HG03159 (cell line): ENCODE results near the gene JAZF1.

Experiments used
- ATAC-seq: cut with Tn5 transposase; IDR thresholded peaks from one replicate; pipeline ENCODE4 v1.9.1; 2021; ENCODE audit warnings: mild to moderate bottlenecking, moderate library complexity; ENCODE audit not compliant: unreplicated experiment

JAZF1 gene

GRCh38 chr7:28168393-28169158 lies 12.0 kb downstream of the JAZF1 start:
- ATAC-seq = no peak

- no peak for ATAC-seq
Measured at GRCh38 chr7:28166982-28167715, 13.4 kb downstream of the JAZF1 start.

GRCh38 chr7:28165961-28166955 lies 14.3 kb downstream of the JAZF1 start:
- no peak for ATAC-seq

- ATAC-seq = no peak
Measured at GRCh38 chr7:28165261-28165660, 15.3 kb downstream of the JAZF1 start.

DNA sequence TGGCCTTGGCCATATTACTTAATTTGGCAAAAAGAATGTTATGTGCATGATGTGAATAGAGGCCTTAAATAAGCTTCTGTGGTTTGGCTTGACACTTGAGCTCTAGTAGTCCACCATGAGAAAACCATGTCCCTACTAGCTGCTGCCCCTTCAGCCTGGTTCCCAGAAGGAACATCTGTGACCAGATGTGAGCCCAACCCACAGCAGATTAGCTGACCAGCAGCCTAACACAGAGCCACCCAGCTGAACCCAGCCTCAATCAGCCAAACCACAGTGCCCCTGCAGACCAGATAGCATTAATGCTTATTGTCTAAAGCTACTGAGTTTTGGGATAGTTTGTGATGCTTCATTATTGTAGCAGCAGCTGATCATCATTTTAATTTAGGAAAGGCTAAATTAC lies 16.6 kb downstream of the JAZF1 start:
- ATAC-seq = no peak

DNA sequence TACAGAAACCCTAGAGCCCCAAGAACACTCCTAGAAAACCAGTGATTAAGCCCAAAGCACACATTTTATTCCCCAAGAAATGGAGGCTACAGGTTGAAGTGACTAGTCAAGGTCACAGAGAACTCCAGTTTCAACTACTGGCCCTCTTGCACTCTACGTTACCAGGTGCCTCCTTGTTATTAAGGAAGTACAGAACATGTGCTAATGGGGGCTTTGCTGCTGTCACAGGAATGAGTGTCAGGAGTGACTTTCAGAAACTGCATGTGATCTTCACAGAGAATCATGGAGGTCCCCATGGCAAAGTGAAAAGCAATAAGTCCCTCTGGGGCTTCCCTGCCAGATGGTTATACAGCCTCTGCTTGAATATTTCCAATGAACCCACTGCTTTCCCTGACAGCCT lies 19.3 kb downstream of the JAZF1 start:
- ATAC-seq = no peak

DNA sequence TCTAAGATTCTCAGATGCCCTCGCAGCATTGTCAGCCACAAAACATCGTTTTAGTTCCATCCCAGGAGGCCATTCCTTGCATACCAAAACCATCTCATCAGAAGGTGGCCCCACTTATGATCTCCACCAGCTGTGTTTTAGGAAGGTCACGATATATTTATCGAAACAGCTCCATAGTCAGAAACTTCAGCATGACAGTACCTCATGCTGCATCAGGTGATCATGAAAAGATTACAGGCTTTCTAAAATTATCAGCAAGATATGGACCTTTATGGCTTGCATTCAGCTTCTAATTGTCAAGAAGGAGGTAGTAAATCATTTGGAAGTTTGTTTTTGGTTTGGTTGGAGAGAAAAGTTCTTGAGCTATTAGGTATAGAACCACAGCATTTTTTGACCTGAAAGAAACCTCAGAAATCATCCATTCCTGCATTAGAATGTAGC lies 20.0 kb downstream of the JAZF1 start:
- ATAC-seq = no peak

- no peak for ATAC-seq
Measured at GRCh38 chr7:28157831-28158416, 22.7 kb downstream of the JAZF1 start.

GRCh38 chr7:28157076-28157745 lies 23.4 kb downstream of the JAZF1 start:
- ATAC-seq = no peak

GRCh38 chr7:28156401-28156800 lies 24.2 kb downstream of the JAZF1 start:
- no peak for ATAC-seq

DNA sequence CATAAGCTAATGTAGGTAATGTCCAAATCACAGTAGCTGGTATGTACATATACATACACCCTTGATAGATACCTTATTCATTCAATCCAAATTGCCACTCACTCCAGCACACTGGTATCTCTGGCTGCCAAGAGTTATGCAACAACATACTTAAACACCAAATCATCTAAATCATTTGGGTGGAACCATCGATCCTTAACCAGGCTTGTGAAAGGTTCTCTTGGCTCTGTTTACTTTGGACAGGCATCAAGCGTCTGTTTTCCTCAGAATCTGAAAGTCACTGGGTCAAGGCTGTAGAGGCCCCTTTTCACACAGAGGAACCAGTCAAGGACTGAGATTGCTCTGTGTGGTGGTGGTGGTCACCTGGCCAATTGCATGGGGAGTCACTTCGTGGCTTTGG lies 24.6 kb downstream of the JAZF1 start:
- ATAC-seq = no peak

- peak; percentile 84 for ATAC-seq
Measured at GRCh38 chr7:28155019-28155660, 25.5 kb downstream of the JAZF1 start.

DNA sequence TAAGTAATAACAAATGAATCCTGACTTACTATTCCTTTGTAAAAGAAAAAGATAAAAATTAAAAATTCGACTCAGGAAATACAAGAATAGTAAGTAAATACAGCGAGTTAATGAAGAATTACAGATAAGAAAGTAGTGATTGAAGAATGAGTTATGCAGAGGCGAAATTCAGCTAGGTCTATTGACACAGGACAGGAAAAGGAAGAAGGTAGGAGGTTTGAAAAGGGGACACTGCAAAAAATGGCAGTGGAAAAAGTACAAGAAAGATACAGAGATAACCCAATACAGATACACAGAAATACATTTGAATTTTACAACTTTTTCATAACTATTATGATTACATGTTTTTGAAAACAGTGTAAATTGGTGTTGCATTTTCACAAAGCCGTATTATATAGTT lies 28.0 kb downstream of the JAZF1 start:
- no peak for ATAC-seq

- ATAC-seq = peak; percentile 25
Measured at GRCh38 chr7:28151965-28152364, 28.6 kb downstream of the JAZF1 start.

GRCh38 chr7:28149291-28150101 lies 31.1 kb downstream of the JAZF1 start:
- no peak for ATAC-seq

DNA sequence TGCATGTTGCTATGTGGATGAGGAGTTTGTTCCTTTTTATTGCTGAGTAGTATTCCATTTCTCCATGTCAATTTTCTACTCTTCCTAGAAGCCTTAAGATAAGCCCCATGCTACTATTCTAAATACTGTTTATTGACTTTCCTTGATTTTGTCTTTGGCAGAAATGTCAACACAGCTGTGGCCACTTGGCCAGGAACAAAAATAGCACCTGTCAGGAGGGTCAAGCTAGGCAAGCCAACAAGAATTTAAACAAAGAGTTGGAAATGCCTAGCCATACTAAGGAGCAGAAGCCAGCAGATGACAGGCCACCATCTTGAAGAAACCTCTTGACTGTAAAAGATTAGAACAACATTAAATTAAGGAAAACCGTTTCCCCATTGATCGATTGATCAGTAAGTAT lies 34.7 kb downstream of the JAZF1 start:
- ATAC-seq = no peak

GRCh38 chr7:28145090-28145626 lies 35.4 kb downstream of the JAZF1 start:
- no peak for ATAC-seq

DNA sequence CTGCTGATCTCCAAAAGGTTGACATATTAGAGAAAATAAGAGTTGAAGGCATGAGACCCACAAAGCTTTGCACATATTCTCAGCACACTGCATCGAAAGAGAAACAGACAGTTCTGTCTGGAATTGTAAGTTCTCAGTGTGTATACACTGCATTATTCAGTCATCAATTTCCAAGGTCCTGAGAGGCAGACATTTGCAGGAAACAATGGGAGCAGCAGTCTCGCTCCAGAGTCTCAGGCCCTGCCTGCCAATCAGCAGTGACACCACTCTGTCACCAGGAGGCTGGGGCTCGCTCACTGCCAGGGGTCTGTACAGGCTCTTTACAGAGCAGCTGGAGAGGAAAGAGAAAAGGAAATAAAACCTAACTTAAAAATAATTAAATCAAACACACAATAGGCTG lies 36.3 kb downstream of the JAZF1 start:
- no peak for ATAC-seq

DNA sequence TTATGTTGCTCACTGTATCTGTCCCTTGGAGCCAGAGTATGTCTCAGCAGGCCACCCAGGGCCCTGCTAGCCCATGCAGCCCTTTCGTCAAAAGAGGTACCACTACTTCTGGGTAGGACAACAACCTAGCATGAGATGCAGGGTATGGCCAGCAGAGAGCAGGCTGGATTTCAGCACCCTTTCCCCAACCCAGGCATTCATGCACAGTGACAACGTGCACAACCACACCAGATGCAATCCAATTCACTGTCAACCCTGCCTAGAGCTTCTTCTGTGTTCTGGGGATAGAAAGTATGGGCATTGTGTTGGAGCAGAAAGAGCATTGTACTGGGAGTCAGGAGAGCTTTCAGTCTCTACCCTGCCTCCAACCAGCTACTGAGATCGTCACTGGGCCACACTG lies 37.9 kb downstream of the JAZF1 start:
- no peak for ATAC-seq
